HG03280 (cell line): ENCODE measurements around the gene RRM2.

Experiments used
- ATAC-seq: cut with Tn5 transposase; IDR thresholded peaks from one replicate; pipeline ENCODE4 v1.9.1; 2021; ENCODE audit warnings: mild to moderate bottlenecking, moderate library complexity; ENCODE audit not compliant: unreplicated experiment

The RRM2 gene

DNA sequence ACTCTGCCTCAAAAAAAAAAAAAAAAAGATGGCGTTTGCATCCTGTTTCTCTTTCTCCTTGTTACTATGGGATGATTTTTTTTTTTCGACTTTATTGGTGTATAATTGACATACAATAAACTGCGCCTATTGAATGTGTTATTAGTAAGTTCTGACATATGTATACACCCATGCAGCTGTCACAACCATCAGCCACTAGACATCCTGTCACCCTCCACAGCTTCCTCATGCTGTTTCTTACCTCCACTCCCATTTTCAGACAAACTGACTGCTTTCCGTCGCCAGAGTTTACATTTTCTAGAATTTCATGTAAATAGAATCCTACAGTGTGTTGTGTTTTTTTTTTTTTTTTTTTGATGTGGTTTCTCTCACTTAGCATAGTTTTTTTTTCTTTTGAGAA is 27.9 kb downstream of the RRM2 start:
- ATAC-seq: no peak

- no peak for ATAC-seq
Observed at GRCh38 chr2:10151462-10151861, 28.9 kb downstream of the RRM2 start.

DNA sequence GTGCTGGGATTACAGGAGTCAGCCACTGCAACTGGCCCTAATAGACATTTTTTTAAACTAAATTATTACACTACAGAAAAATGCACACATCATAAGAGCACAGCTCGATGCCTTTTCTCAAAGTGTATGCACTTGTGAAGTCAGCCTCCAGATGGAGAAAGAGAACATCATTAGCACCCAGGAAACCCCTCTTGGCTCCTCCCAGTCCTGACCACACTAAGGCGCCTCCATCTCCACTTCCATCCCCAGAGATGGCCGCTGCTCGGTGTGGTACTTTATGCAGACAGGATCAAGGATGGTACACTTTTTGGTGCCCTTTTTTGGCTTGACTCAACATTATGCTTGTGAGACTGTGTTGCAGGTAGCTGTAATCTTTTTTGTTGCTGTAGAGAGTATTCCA is 34.8 kb downstream of the RRM2 start:
- no peak for ATAC-seq

GRCh38 chr2:10158681-10159080 is 36.1 kb downstream of the RRM2 start:
- no peak for ATAC-seq

GRCh38 chr2:10159086-10159485 is 36.5 kb downstream of the RRM2 start:
- ATAC-seq: no peak

DNA sequence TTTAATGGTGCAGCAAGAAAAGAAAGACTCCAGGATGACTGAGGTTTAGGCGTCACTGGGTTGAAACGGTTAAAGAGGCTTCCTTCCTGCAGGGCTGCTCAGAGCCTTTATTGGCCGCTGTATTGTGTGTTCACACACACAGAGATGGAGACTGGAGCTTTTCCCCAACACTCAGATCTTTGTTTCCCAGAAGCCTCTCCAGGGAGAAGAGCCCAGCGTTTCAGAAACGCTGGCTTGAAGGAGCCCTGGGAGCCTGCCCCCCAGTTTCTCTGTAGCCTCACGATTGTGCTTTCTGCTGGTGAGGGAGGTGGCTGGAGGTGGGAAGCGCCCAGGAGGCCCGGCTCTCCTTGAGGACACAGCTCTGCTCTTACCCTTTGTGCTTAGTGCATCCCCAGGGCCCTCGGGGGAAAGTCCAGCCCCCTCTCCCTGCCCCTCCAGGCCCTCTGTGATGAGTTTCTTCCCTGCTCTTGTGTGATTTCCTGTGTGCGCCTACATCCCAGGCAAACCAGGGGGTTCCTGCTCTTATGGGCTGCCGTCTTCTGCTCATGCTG is 37.1 kb downstream of the RRM2 start:
- no peak for ATAC-seq

DNA sequence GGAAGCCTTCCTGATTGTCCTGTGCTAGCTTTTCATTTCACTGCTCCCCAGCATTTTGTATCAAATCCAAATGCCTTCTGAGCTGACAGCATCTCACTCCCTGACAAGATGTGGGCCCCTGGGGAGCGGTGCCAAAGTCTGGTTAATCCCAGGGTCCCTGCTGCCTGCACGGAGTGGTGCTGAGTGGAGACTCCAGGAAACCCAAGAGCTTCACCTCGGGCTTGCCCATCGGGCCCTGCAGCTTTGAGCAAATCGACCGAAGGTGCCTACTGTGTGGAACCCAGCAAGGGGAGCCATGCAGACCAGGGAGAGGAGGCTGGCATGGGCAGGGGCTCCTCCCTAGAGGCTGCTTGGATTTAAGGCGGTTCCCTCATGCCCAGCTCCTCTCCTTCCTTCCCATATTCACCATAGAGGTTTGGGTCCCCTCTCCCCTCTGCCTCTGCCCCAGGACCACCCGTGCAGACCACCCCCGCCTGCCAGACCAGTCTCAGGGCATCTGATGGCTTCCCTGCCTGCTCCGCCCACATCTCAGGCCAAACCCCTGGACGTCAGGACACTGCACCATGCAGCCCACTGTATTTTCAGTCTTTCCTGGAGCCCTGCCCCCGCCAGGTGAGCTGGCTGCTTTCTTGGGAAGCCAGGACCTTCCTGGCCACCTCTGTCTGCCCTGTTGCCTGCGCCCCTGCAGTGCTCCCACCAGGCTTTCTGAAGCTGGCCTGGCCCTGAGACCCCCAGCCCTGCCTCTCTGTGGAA is 37.8 kb downstream of the RRM2 start:
- ATAC-seq: no peak

DNA sequence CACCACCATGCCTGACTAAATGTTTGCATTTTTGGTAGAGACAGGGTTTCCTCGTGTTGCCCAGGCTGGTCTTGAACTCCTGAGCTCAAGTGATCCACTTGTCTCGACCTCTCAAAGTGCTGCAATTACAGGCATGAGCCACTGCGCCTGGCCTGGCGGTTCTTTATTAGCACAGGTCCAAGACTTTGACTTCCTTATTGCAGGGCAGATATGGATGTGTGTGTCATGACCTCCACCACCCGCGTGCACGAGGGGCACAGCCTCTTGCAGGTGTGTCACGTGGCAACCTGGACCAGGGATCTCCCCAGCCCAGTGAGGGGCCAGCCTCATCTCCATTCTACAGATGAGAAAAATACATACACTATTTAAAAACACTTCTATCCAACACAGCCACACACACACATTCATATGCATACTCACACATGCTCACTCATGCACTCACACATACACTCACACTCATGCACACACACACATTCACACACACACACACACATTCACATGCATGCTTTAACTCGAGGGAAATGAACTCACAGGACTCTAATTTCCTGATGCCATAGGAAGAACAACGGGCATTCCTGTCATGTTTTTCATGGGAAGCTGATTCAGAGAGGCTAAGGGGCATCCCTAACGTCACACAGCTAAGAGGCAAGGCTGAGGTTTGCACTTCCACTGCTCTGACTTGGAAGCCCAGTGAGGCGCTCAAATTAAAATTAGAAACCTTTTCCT is 38.8 kb downstream of the RRM2 start:
- ATAC-seq: no peak

DNA sequence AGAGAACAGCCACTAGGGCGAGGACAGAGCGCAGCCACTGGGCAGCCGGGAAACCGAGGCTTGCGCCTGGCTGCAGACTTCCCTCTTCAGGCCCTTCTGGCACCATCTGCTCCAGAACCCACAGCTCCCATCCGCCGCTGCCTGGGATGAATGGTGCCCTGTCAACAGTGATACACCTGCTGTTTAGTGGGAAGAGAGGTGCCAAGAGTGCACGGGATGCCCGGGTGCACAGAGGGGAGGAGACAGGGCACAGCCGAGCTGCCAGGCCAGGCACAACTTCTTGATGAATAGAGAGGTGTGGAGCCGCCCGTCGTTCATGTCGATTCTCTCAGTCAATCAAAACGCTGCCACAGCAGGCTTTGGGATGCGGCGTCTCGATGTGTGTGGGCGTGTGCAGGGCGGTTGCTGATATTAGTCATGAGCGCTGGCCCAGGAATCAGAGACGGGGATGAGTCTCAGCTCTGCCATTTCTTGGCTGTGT is 39.5 kb downstream of the RRM2 start:
- no peak for ATAC-seq

- no peak for ATAC-seq
Observed at GRCh38 chr2:10162586-10163497, 40.3 kb downstream of the RRM2 start.

- no peak for ATAC-seq
Observed at GRCh38 chr2:10163498-10164486, 41.3 kb downstream of the RRM2 start.

GRCh38 chr2:10164601-10165000 is 42.1 kb downstream of the RRM2 start:
- no peak for ATAC-seq

DNA sequence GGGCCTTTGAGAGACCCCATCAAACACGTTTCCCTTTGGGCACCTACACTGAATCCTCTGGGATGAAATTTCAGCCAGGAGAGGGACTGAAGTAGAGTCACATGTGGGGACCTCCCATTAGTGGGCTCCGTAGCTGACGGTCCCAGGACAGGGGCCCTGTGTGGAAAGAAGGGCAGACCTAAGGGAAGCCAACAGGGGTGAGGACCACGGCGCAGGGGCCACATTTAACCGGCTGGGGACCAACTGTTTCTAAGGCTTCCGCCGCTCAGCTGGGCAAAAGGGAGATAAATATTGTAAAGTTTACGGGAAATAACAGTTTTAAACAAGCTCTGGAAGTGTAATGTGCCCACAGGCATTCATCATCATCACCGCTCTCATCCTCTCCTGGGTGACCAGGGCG is 42.7 kb downstream of the RRM2 start:
- ATAC-seq: no peak

DNA sequence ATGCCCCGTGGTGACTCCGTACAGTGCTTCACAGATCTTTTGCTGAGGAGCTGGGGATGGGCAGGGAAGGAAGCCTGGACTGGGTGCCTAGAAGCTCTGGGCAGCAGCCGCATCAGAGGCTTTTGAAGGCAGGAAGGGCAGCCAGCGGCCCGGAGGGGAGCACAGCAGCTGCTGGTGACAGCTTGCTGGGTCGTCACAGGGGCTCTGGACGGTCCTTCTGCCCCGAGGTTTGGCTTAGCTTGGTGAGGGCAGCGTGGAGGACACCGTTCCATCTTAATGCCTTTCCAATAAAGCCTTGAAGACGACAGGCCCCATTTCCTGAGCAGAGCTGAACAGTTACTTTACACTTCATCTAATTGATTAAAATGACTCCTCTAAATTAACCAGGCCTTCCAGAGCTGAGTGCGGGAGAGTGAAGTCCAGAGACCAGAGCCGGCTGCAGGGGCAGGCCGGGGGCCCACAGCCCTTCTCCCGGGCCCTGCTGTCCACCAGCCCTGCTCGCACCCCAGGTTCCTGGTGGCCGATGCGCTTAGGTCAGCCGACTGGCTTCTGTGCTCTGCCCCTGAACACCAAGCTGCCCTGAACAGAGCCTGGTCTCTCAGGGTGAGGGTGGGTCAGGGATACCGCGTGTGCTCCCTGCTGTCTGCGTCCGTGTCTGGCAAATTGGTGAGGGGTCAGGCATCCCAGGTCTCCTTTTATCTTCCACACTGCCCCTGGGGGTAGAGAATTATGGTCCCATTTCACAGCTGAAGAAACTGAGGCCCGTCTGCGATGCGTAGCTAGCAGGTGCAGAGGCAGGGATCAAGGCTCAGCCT is 43.5 kb downstream of the RRM2 start:
- no peak for ATAC-seq

- no peak for ATAC-seq
Observed at GRCh38 chr2:10166676-10167292, 44.2 kb downstream of the RRM2 start.

GRCh38 chr2:10167316-10167715 is 44.8 kb downstream of the RRM2 start:
- no peak for ATAC-seq

GRCh38 chr2:10168221-10168620 is 45.7 kb downstream of the RRM2 start:
- ATAC-seq: no peak

DNA sequence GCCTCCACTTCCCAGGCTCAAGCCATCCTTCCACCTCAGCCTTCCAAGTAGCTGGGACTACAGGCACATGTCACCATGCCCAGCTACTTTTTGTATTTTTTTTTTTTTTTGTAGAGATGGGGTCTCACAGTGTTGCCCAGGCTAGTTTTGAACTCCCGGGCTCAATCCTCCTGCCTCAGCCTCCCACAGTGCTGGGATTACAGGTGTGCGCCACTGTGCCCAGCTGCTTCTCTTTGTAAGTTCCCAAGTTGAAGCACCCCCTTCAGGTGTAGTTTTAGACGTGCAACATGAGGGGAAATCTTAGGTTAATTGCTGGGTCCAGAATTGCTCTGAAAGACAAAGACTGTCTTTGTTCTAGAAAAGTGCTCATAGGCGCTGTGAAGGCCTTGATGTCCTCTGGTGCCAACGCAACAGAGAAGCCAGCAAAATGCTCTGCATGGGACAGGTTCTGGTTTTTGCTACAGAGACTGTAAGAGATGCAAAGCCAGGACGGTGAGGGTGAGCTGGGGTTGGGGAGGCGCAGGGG is 46.6 kb downstream of the RRM2 start:
- ATAC-seq: no peak
